Stimulated activated naive CD8-positive, alpha-beta T cell treated with anti-CD3 and anti-CD28 coated beads, Interleukin-15, Interleukin-2, amounts not matched to agents 100 ng/mL and 50 ng/mL, for 24 hours (primary cell): ENCODE data around the gene CDC42EP1.

ENCODE experiments used
- H3K27ac Mint-ChIP-seq: one replicate; pipeline ENCODE4 v1.8.0; 2021; ENCODE audit warnings: mild to moderate bottlenecking, mixed read lengths
- H3K27me3 Mint-ChIP-seq: one replicate; pipeline ENCODE4 v1.8.0; 2021; ENCODE audit warnings: mixed read lengths
- H3K36me3 Mint-ChIP-seq: one replicate; pipeline ENCODE4 v1.8.0; 2021; ENCODE audit warnings: low read depth, mixed read lengths
- H3K4me1 Mint-ChIP-seq: one replicate; pipeline ENCODE4 v1.8.0; 2021; ENCODE audit warnings: low read depth, mixed read lengths
- H3K4me3 Mint-ChIP-seq: one replicate; pipeline ENCODE4 v1.8.0; 2021; ENCODE audit warnings: mild to moderate bottlenecking, mixed read lengths
- H3K9me3 Mint-ChIP-seq: one replicate; pipeline ENCODE4 v1.8.0; 2021; ENCODE audit warnings: mixed read lengths

Gene CDC42EP1

DNA sequence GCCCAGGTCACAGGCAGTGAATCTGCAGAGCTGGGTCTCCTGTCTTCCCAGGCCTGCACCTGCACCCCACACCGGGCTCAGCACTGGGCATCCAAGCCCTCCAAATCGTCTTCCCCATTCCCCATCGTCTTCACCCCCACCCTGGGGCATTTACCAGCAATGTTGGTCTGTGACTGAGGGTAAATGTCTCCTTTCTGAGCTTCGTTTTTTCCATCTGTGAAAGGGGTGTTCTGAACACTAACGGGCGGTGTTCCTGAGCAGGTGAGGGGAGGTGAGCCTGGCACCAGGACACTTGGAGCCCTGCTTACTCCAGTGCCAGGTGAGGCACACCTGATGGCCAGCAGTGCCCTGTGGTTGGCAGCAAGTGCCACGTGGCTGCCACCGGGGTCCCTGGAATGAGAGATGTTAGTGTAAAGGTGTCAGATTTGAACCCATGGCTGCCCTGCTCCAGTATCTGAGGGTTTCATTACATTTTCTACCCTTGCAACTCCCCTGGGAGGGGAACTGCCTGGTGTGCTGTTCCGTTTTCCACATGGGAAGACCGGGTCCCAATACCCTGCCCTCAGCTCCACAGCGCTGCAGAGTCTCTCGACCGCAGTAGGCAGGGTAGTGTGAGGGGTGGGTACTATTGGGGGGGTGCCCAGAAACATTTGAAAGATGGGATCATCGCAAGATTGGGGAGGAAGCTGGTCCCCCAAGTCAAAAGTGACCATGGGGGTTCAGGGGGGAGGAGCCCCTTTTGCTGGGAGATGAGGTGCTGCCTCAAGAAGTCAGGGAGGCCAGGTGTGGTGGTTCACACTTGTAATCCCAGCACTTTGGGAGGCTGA, 2.0 kb downstream of the CDC42EP1 start:
- Mint-ChIP-seq H3K4me1 (peaks cover 30% of the 10 kb centered on the region), H3K27me3 (peaks cover 51% of the 10 kb centered on the region), H3K27ac (no peak overlapping the region), H3K36me3 (no peaks in the 10 kb centered on the region), H3K9me3 (no peaks in the 10 kb centered on the region), H3K4me3 (peak overlapping the region; percentile 35)

- H3K27ac Mint-ChIP-seq = no peak overlapping the region
- H3K36me3 Mint-ChIP-seq = no peaks in the 10 kb centered on the region
- H3K4me1 Mint-ChIP-seq = peaks cover 33% of the 10 kb centered on the region
- H3K4me3 Mint-ChIP-seq = no peak overlapping the region
- peaks cover 46% of the 10 kb centered on the region for H3K27me3 Mint-ChIP-seq
- H3K9me3 Mint-ChIP-seq = no peaks in the 10 kb centered on the region
Observed at GRCh38 chr22:37563153-37564081, 3.1 kb downstream of the CDC42EP1 start.

GRCh38 chr22:37564111-37564711, 3.9 kb downstream of the CDC42EP1 start:
- no peak overlapping the region for H3K27ac Mint-ChIP-seq
- H3K4me1 Mint-ChIP-seq = peaks cover 33% of the 10 kb centered on the region
- no peaks in the 10 kb centered on the region for H3K36me3 Mint-ChIP-seq
- peaks cover 39% of the 10 kb centered on the region for H3K27me3 Mint-ChIP-seq
- no peaks in the 10 kb centered on the region for H3K9me3 Mint-ChIP-seq
- H3K4me3 Mint-ChIP-seq = no peak overlapping the region

DNA sequence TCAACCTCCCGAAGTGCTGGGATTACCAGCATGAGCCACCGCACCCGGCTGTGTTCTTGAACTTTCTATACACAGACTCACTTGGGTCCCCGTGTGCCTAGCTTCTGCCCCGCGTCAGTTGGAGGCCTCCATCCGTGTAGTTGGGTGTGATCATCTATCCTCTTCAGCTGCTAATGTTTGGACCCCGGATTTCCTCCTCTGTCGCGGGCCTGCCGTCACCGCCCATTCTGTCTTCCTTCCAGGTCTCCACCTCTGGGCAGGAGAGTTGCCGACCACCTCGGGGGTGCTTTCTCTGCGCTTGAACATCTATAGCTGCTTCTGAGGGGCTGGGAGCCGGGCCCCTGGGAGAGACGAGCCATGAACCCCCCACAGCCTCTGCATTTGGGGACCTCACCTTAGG, 5.5 kb downstream of the CDC42EP1 start:
- H3K36me3 Mint-ChIP-seq = no peaks in the 10 kb centered on the region
- no peaks in the 10 kb centered on the region for H3K9me3 Mint-ChIP-seq
- peaks cover 33% of the 10 kb centered on the region for H3K4me1 Mint-ChIP-seq
- peaks cover 31% of the 10 kb centered on the region for H3K27me3 Mint-ChIP-seq
- no peak overlapping the region for H3K4me3 Mint-ChIP-seq
- no peak overlapping the region for H3K27ac Mint-ChIP-seq

DNA sequence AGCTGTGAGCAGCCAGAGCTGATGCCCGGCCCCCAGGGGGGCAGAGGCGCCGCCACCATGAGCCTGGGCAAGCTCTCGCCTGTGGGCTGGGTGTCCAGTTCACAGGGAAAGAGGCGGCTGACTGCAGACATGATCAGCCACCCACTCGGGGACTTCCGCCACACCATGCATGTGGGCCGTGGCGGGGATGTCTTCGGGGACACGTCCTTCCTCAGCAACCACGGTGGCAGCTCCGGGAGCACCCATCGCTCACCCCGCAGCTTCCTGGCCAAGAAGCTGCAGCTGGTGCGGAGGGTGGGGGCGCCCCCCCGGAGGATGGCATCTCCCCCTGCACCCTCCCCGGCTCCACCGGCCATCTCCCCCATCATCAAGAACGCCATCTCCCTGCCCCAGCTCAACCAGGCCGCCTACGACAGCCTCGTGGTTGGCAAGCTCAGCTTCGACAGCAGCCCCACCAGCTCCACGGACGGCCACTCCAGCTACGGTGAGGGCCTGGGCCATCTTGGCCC, 6.1 kb downstream of the CDC42EP1 start:
- H3K27ac Mint-ChIP-seq = no peak overlapping the region
- H3K9me3 Mint-ChIP-seq = no peaks in the 10 kb centered on the region
- no peaks in the 10 kb centered on the region for H3K36me3 Mint-ChIP-seq
- peak overlapping the region; percentile 39 for H3K4me3 Mint-ChIP-seq
- peaks cover 28% of the 10 kb centered on the region for H3K27me3 Mint-ChIP-seq
- peaks cover 29% of the 10 kb centered on the region for H3K4me1 Mint-ChIP-seq

- peaks cover 21% of the 10 kb centered on the region for H3K4me1 Mint-ChIP-seq
- H3K36me3 Mint-ChIP-seq = no peaks in the 10 kb centered on the region
- H3K27ac Mint-ChIP-seq = no peak overlapping the region
- H3K9me3 Mint-ChIP-seq = no peaks in the 10 kb centered on the region
- peak overlapping the region; percentile 55 for H3K4me3 Mint-ChIP-seq
- peaks cover 20% of the 10 kb centered on the region for H3K27me3 Mint-ChIP-seq
Observed at GRCh38 chr22:37566903-37567798, 6.9 kb downstream of the CDC42EP1 start.

- H3K4me1 Mint-ChIP-seq = peaks cover 17% of the 10 kb centered on the region
- no peaks in the 10 kb centered on the region for H3K9me3 Mint-ChIP-seq
- no peak overlapping the region for H3K27ac Mint-ChIP-seq
- no peak overlapping the region for H3K4me3 Mint-ChIP-seq
- H3K36me3 Mint-ChIP-seq = no peaks in the 10 kb centered on the region
- peaks cover 15% of the 10 kb centered on the region for H3K27me3 Mint-ChIP-seq
Observed at GRCh38 chr22:37568012-37568411, 7.7 kb downstream of the CDC42EP1 start.

GRCh38 chr22:37568448-37569008, 8.2 kb downstream of the CDC42EP1 start:
- Mint-ChIP-seq H3K27ac (no peak overlapping the region), H3K4me1 (peaks cover 17% of the 10 kb centered on the region), H3K9me3 (no peaks in the 10 kb centered on the region), H3K36me3 (no peaks in the 10 kb centered on the region), H3K27me3 (peaks cover 10% of the 10 kb centered on the region), H3K4me3 (no peak overlapping the region)

- H3K27ac Mint-ChIP-seq = no peak overlapping the region
- H3K4me1 Mint-ChIP-seq = peaks cover 17% of the 10 kb centered on the region
- H3K4me3 Mint-ChIP-seq = no peak overlapping the region
- no peaks in the 10 kb centered on the region for H3K36me3 Mint-ChIP-seq
- H3K27me3 Mint-ChIP-seq = peaks cover 3% of the 10 kb centered on the region
- H3K9me3 Mint-ChIP-seq = no peaks in the 10 kb centered on the region
Observed at GRCh38 chr22:37569009-37569920, 9.0 kb downstream of the CDC42EP1 start.

DNA sequence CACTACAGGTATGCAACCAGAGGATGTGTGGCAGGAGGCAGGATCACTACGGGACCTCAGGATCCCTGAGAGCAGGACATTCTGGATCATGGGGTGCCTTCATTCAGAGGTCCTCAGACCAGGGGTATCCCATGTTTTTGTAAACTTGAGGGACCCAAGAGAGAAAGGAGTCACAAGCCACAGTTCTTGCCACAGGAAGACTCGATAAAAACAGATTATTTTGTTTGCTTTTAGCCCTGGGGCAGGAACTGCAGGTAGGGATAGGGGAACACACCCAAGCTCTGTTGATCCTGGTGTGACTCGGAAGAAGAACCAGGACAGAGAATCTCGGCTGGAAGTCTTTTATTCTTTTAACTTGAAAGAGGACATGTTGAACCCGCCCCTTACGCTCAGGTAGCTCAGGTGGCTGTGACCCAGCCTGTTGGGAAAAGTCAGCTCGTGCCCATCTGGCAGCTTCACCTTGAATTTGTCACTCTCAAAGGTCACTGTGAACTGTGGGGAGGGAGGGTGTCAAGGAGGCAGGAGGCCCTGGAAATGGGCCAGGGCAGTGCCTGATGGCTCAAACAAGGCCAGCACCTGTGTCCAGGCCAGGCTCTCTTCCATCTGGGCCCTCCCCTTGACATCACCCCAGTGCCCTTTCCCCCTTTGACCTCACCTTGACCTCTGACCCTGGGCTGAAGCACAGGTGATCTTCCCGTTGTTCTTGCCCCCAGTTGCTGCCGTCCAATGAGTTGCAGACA, 9.8 kb downstream of the CDC42EP1 start:
- Mint-ChIP-seq H3K27ac (no peak overlapping the region), H3K4me1 (peaks cover 17% of the 10 kb centered on the region), H3K4me3 (no peak overlapping the region), H3K27me3 (peaks cover 3% of the 10 kb centered on the region), H3K36me3 (no peaks in the 10 kb centered on the region), H3K9me3 (no peaks in the 10 kb centered on the region)

DNA sequence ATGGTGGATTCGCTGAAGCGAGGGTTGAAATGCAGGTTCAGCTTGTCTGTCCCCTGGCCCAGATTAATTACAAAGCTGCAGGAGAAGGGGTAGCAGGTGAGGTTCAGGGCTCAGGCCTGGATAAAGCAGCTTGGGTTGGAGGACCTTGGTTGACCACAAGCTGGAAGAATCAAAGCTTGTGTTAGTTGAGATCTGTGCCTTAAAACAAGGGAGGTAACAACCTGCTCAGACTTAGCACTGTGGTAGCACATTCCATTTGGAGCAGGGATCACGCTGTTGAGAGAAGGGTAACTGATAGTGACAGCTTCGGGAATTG, 10.3 kb downstream of the CDC42EP1 start:
- H3K27ac Mint-ChIP-seq = no peak overlapping the region
- peaks cover 17% of the 10 kb centered on the region for H3K4me1 Mint-ChIP-seq
- no peaks in the 10 kb centered on the region for H3K36me3 Mint-ChIP-seq
- H3K9me3 Mint-ChIP-seq = no peaks in the 10 kb centered on the region
- no peak overlapping the region for H3K4me3 Mint-ChIP-seq
- peaks cover 3% of the 10 kb centered on the region for H3K27me3 Mint-ChIP-seq

DNA sequence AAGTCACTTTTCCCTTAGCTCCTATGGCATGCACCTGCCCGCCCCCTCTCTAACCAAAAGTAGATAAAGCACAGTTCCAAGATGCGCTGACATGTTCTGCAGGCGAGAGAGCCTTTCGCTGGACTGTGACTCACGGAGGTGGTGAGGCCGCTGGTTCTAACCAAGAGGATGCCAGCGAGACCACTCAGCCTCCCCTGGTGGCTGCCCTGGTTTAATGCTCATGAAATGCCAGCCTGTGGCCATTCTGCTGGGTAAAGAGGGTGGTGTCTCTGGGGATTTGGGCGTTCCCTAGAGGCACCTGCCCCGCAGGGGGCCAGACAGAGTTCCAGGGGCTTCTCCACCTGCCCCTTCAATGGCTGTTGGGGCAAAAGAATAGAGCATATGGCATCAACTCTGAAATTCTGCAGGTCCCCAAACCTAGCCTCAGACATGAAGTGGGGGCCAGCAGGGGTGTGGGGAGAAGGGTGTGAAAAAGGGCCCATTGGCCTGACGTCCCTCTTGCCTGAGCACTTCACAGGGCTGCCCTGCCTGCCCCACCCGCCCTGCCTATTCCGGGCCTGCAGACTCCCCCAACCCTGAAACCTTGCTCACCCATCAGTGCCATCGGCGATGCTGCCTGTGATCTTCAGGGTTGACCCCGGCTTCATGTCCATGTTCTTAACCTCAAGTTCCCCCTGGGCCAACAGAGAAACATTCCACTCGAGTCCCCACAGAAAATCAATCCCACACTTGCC, 11.1 kb downstream of the CDC42EP1 start:
- Mint-ChIP-seq H3K9me3 (no peaks in the 10 kb centered on the region), H3K27ac (no peak overlapping the region), H3K4me1 (peaks cover 11% of the 10 kb centered on the region), H3K4me3 (no peak overlapping the region), H3K27me3 (no peaks in the 10 kb centered on the region), H3K36me3 (no peaks in the 10 kb centered on the region)
